NCI-H128 (cell line): ENCODE measurements around the gene TROAP.
"Not testable (repeated sequence)": the region's sequence is repeated elsewhere in the genome, so short reads cannot be mapped to it uniquely, and the experiment has no call there.

Experiments
- DNase-seq: peaks from one replicate; lab custom pipeline; 2025; ENCODE audit not compliant: unreplicated experiment; lab: John Stamatoyannopoulos, UW

The TROAP gene

DNA sequence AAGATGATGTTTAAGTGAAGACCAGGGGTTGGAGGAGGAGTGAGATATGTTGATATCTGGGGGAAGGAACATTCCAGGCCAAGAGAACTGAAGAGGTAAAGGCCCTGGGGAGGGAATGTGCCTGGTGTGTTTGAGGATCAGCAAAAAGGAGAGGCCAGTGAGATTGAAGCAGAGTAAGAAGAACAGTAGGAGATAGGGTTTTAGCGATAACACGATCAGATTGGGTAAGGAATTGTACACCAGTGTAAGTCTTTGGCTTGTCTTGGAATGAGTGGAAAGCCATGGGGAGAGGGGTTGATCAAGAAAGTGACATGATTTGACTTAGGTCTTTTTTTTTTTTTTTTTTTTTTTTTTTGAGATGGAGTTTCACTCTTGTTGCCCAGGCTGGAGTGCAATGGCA lies 4.8 kb downstream of the TROAP start:
- DNase-seq: no peak

DNA sequence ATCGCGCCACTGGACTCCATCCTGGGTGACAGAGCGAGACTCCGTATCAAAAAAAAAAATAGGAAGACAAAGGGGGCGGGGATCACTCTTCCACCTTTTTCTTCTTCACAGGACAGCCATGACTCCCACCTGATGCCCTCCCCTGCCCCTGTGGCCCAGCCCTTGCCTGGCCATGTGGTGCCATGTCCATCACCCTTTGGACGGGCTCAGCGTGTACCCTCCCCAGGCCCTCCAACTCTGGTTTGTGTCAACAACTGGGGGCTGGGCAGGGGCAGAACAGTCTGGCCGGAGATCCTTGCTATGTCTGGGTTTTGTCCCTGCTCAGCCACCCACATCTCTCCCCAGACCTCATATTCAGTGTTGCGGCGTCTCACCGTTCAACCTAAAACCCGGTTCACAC lies 5.8 kb downstream of the TROAP start:
- no peak for DNase-seq

DNA sequence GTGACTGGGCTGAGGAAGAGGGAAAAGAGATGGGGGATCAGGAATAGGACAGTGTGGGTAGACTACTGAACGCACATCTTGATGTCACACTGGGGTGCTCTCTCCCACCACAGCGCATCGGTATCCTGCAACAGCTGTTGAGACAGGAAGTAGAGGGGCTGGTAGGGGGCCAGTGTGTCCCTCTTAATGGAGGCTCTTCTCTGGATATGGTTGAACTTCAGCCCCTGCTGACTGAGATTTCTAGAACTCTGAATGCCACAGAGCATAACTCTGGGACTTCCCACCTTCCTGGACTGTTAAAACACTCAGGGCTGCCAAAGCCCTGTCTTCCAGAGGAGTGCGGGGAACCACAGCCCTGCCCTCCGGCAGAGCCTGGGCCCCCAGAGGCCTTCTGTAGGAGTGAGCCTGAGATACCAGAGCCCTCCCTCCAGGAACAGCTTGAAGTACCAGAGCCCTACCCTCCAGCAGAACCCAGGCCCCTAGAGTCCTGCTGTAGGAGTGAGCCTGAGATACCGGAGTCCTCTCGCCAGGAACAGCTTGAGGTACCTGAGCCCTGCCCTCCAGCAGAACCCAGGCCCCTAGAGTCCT lies 7.1 kb downstream of the TROAP start:
- no peak for DNase-seq

DNA sequence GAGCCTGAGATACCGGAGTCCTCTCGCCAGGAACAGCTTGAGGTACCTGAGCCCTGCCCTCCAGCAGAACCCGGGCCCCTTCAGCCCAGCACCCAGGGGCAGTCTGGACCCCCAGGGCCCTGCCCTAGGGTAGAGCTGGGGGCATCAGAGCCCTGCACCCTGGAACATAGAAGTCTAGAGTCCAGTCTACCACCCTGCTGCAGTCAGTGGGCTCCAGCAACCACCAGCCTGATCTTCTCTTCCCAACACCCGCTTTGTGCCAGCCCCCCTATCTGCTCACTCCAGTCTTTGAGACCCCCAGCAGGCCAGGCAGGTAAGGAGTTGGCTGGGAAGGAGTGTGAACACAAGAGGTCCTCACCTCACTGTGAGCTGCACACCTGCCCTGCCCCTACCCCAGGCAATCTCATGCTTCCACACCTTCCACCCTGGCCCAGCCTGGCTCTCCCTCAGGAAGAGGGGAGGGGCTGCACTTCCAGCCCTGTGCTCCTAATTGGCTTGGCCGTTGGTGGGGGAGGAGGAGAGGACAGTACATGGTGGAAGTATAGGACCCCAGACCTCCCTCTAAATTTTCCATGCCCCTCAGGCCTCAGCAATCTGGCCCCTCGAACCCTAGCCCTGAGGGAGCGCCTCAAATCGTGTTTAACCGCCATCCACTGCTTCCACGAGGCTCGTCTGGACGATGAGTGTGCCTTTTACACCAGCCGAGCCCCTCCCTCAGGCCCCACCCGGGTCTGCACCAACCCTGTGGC lies 7.8 kb downstream of the TROAP start:
- DNase-seq: no peak

DNA sequence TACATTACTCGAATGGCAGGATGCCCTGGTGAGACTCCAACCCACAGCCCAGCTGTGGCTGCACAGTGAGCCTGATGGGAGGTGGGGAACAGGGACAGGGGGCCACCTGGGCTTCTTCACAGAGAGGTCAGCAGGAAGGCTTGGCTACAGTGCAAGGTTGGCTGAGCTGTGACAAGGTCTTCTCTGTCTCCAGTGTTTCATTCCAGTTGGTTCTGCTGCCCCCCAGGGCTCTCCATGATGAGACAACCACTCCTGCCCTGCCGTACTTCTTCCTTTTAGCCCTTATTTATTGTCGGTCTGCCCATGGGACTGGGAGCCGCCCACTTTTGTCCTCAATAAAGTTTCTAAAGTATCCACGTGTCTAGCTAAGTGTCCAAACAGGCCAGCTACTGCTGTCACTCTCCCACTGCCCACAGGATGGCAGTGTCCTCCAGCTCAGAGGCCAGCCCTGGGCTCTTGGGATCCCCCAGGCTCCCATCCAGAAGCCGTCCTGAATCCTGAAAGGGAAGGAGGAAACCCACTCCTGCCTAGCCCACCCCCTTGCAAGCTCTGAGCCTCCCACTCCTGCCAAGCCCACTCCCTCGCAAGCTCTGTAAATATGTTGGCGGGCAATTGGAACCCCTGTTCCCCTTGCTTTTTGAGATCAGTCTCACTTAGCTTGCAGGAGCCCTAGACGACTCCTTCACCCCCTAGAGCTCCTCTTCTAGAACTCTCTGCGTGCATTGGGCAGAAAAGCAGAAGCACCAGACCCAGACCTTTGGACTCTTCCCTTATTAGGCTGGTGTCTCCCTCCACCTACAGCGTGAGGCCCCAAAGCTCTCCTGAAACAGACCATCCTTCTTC lies 8.5 kb downstream of the TROAP start:
- no peak for DNase-seq

DNA sequence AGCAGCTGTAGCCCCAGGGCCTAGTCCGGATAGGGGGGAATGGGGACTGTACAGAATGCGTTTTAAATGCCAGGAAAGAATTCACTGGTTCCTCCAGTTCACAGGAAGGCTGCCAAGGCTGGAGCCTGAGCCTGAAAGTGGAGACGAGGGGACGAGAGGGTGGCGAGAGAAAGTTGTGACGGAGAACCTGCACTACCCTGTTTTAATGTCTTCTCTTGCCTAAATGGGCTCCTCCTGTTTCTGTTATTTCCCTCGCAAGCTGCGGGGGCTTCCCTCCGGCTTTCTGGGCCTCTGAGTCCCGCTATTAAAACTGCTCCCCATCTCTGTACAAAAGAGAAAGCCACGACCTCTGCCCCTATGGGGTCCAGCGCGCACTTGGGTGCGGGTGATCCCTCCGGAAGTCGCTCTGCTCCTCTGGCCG lies 9.4 kb downstream of the TROAP start:
- DNase-seq: no peak

DNA sequence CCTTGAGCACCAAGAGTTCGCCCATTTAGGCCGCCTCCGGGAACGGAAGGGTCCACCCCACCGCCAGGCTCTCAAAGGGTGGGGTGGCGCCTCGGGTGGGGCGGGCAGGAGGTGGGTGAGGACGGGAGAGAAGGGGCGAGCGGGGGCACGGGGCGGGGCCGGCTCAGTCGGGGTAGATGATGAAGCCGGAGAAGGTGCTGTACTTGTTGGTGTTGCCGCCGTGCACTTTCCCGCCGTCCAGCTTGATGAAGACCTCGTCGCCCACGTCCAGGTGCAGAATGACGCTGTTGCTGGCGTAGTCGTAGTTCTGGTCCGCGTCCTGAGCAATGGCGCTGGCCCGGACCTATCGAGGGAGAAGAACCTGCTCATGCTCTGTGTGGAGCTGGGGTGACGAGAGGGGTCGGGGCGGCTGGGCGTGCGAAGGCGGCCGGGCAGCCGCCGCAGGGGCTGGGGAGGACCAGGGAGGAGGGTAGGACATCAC lies 9.9 kb downstream of the TROAP start:
- DNase-seq: no peak

DNA sequence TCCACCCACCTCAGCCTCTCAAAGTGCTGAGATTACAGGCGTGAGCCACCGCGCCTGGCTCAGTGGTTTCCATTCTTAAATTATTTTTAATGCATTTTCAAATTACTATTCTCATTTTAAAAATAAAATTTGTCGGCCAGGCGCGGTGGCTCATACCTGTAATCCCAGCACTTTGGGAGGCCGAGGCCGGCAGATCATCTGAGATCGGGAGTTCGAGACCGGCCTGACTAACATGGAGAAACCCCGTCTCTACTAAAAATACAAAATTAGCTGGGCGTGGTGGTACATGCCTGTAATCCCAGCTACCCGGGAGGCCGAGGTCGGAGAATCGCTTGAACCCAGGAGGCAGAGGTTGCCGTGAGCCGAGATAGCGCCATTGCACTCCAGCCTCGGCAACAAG lies 10.7 kb downstream of the TROAP start:
- not testable (repeated sequence) for DNase-seq

DNA sequence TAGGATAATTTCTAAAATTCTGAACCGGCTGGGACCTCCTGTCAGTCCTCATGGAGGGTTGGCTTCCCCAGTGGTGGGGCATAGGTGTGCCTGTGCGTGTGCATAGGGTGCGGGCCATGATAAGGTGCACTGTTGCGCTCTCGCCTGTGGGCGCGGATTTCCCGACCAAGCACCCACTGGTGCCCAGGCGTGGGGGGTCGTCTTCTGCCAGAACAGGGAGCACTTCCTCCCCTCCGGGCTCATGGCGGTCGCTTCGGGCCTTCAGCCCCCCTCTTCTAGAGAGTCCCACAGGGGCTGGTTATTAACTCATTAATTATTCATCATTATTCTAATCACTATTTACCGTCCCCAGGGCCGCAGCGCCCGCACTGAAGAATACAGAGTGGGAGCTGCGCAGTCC lies 11.2 kb downstream of the TROAP start:
- DNase-seq: no peak

DNA sequence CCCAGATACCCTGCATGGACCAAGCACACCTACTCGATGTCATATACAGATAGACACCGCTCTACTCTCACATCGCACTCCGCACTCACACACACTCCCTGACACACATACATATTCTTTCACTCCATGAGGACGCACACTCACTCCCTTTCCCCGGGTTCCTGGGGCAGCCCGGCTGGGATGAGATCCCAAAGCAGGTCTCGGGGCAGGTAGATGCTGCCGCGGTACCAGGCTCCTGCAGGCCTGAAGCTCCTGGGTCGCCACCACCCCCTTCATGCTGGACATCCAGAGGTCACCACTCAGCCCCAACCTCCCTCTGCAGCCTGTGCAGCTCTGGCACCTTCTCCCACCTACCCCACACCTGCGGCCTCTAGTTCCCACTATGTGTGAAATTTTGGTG lies 11.6 kb downstream of the TROAP start:
- no peak for DNase-seq

DNA sequence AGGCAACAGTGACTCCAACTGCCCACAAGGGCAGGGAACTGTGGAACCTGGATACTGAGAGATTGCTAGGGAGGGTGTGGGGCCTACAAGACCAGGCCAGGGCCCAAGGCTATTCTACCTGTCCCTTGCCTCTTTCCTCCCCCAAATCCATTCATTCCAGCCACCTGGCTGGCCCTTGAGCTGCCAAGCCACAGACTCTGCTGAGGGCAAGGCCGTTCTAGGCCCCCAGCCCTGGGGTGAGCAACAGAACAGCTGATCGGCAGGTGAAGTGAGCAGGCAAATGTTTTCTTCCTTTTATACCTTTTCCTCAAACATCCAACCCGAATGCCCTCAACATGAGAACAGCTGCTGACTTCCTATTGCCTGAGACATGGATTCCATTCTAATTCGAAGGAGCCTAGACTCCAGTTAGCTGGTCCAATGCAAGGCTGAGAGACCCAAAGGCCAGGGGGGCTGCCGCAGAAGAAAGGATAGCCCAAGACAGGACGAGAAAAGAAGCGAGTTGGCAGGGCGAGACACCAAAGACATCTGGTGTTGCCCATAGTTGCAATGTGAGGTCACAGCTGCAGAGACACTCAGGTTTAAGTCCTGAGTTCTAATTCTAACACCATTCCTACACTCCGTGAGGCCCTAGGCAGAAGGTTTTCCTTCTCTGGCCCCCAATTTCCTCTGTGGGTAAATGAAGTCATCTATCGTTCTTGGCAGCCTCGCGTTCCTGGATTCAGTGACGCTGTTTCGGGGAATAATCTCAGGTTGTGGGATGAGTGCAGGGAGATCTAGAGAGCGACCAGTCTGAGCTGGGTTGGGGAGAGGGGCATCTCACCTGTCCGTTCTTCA lies 12.3 kb downstream of the TROAP start:
- no peak for DNase-seq

DNA sequence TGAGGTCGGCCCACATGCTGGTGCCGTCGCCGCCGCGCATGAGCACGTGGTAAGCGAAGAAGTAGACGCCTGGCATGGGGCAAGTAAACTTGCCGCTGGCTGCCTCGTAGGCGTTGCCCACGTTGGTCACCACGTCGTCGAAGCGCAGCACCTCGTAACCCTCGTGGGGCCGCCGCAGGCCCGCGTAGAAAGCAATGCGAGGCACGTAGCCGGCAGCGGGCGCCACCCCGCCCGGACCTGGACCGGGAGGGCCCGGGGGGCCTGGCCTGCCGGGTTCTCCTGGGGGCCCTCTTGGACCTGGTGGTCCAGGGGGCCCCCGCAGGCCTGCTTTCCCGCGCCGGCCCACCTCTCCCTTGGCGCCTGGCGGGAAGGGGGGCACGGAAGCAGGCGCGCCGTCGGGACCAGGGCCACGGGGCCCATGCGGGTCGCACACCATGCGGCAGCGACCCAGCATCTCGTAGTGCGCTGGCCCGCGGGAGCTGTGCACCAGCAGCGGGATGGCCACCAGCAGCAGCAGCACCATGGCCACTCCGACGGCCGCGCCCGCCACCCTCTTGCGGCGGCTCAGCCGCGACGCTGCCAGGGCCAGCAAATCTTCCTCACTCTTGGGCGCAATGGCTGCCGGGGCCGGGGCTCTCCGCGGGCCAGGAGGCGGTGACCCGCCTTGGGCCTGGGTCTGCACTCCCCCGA lies 13.0 kb downstream of the TROAP start:
- no peak for DNase-seq

DNA sequence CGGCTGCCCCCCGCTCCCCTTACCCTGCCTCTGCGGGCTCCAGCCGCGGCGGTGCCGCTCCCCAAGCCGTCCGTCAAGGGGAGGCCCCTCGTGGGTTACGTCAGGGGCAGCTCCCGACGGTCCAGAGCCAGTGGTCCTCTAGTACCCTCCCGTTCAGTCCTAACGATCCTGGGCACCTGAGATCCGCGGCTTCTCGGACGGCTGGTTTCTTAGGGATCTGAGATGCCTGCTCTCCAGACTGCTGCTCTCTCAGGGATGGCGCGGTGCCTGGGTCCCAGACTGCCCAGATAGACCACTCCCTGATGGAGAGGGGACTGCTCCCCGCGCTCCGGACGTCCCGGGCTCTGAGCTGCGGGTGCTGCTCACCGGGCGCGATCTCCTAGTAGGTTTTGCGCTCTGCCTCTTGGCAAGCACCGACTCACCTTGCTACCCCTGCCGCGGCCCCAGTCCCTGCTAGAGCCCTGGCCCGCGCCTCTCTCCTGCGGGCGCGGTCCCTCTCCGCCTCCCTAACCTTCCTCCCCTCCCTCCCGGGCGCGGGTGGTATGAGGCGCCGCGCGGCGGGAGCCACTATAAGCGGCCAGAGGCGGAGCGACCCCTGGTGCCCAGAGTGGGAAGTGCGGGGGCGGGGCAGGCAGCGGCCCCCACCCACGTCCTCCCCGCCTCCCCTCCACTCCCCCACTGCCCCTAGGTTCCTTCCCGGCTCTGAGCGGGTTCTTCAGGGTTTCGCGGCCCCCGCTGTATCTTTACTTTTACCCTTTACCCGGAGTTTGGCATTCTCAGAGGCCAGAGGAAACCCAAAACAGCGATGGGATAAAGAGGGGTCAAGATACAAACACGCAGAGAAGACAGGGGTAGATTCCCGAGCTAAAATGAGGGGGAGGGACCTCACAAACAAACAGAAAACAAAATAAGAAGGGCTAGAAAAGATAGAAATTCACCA lies 13.9 kb downstream of the TROAP start, which contains the start of gene C1QL4:
Gene C1QL4, minus strand, starts transcription at position 544 of the 940 bp plus-strand sequence. CDS start 711 bp downstream, outside the sequence.
- peak; percentile 67 for DNase-seq

DNA sequence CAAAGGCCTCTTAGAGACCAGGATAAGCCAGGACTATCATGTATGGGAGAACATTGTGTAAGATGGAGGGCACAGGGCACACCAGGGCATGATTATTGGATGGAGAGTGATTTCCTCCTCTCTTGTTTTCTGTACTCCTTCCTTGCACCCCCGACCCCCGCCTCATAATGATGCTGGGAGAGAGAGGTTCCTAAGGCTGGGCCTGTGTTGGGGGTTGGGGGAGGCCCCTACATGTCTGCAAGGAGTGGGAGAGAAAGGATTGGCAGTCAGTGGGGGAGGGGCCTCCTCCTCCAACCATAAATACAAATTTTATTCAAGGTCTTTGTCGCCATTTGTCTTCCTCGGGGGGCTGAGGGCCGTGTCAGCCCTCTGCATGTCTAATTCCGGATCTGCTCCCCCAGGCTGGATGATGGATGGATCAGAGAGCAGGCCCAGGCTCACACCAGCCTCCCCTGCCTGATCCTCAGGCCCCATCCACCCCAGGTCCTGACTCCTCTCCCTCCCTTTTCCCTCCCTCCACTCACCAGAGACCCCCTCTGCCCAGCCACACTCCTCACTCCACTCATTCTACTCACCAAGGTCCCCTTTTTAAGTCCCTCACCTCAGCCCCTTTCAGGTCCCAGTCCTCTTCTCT lies 15.9 kb downstream of the TROAP start:
- no peak for DNase-seq

DNA sequence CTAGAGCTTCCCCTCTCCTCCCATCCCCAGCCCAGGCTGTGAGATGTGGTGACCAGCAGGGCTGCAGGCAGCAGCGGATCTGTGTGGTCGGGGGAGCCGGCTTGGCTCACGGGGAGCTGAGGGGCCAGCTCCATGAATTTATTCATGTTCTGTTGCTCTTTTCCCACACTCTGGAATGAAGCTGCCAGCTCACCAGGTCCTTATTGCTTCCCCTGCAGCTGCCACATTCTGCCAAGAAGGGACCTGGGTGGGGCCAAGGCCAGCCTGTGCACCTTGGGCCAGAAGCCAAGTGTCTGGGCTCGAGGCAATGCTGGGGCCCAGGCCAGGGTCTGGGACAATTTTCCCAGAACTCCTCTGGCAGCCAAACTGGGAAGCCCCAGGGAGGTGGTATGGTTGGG lies 16.4 kb downstream of the TROAP start:
- no peak for DNase-seq

DNA sequence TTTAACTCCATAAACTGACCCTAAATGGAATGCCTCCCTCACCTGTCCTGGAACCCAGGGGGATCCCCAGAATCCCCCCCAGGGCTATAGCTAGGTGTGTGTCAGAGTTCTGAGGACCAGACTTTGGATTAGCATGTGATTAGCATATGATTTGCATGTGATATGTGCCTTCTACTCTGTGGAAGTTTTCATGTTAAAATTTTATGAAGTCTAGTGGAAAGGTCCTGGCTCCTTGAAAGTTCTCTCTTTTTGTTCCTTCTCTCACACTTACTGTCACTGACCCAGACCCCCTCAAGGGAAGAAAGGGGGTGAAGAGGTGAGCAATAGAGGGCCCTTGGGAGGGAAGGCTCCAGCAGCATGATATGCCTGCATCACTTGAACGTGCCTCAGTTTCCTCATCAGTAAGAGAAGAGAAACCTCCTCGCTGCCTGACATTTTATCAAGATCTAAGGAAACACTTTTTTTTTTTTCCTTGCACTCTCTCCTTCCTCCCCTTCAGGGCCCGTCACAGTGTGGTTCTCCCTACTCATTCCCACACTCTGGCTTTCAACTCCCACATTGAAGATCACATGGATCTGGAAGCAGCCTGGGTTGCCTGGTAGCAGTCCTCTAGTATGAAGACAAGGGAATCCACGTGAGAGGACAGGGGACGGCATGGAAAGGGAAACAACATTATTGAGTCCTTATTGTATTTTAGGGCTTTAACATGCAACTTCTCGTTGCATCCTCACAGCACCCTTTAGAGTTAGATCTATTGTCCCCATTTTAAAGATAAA lies 17.2 kb downstream of the TROAP start:
- DNase-seq: no peak

DNA sequence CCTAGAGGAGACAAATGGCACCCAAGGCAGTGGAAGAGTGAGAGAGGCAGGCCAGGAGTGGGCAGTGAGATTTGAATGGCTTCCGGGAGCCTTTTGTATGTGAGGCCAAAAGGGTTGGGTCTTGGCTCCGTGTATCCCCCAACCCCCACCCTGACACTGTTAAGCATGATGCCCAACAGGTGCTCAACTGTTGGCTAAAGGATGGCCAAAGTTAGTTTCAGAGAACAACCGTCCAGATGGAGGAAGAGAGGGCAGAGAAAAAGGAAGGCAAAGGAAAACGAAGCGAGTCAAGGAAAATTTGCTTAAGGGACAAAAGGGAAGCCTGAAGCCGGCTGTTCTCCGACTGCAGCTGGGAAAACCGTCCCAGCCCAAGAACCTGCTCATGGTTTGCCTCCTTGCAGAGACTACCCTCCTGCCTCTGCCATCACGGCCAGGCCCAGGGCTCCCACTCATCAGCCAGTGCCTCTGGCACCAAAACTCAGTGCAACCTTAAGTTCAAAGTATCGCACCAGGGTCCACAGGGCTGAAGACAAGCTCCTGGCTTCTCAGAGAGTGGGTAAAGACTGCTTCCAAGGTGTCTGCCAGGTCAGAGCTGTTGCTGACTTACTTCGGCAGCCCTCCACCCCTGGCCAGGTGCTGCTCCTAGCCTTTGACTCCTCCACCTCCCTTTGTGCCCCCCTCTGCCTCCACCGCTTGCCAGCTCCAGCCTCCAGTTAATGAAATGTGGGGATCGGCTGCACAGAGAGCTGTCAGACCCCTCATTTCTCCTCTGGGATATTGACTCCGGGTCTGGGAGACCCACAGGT lies 18.1 kb downstream of the TROAP start:
- no peak for DNase-seq
